SKM-1 (cell line): Measurements from ENCODE around the gene ABHD12.

Experiments used
- DNase-seq: peaks from one replicate; lab custom pipeline; 2025; ENCODE audit not compliant: unreplicated experiment; lab: John Stamatoyannopoulos, UW

Gene ABHD12

DNA sequence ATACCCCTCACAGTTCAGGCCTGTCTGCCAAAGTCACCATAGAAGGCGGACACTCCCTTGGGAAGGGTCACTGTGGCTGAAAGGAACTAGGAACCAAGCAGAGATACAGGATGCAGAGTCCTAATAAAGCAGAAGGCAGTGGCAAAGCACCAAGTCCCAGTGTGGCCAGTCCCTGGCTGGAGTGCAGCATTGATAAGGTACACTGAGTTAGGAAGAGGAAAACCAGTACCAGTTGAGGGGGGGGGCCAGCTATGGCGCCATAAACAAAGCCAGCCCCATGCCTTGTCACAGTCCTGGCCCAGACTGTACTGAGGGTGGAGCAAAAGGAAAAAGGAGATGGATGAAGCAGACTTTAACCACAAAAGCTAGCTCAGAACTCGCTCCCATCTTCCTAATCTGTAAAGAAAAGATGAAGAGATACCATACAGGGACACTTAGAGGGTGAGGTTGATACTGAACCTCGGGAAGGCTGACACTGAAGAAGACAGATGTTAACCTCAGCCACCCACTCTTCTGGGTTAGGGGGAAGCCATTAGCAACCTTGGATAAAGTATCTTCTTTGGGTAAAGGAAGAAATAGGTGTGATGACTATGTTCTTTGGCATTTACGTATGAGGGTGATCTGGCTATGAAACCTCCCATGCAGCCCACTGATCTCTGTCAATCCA, 7.8 kb downstream of the ABHD12 start:
- DNase-seq = no peak

DNA sequence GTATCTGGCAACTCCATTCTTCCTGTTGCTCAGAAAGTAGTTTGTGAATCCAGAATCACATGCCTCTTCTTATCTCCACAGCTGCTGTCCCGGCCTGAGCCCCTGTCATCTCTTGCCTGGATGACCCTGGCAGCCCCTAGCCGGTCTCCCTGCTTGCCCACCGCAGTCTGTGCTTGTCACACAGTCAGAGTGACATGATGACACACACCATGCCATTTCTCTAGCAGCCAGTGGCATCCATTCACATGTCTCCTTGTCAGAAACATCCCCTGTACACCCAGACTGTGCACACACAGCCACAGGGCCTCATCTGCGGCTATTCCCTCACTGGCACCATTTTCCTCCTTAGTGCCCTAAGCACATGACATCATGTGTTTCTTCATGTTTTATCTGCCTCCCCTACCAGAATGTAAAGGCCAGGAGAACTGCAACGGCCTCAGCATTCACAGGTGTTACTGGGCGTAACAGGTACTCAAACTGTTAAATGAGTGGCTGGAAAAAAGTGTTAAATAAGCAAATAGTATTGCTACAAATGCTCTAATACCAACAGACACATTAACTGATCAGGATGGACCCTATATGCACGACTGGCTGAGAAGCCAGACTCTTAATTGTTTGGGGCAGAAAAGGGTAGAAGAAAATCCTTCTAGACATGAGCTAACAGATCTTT, 9.6 kb downstream of the ABHD12 start:
- no peak for DNase-seq

DNA sequence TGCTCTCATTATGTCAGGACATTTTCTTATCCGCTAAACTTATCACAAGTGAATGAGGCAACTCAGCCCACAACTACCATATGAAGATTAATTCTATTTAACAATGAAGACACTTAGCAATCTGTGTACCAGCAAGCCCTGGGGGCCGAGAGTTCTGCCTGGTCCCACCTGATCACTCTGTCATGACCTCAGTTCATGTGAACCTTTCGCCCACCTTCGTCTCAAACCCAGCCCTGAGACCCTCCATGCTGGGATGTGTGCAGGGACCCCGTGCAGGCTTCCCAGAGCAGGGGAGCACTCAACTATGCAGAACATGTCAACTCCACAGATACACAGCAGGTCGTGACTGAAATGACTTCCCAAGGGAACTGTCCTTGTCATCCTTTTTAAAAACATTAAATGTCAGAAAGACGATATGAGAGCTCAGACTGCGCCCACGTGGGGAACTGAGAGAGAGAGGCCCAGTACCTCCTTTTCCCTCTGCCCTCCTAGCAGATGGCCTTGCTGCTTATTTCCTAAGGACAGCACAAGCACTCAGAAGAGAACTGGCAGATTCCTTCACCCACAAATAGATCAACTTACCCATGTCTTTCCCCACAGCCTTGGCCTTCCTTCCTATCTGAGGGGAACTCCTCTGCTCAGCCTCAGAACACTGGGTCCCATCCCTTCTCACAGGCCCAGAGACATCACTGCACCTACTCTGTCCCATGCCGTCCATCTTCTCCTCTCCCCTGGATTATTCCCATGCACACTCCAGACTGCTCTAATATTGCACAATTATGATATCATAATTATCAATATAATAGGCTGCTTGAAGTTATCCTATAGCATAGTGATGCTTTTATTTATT, 11.5 kb downstream of the ABHD12 start:
- DNase-seq = no peak

DNA sequence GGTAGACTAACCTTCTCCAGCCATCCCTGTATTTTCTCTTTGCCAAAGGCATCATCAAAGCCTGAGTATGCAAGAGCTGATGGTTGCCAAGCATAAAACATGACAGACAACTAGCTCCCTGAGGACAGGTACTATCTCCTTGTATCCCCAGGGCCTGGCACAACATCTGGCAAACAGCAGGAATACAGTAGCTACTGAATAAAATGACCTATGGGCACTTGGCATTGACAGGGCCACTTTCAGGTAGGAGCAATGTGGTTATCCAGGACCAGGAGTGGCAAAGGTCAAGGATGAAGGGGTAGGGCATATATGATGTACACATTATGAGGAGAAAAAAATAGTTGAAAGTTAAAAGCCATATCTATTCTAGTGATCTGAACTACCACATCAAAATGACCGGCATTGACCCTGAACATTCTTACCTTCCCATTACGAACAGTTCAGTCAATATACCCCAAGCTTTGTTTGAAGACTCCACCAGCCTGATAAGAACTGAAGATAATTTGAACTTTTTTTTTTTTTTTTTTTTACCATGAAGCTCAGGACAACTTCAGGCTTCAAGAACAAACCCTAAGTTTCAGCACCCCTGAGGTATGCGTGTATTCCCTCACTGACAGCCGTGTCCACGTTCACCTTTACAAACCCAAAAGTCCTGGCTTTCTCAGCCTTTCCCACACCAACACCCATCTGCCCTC, 12.3 kb downstream of the ABHD12 start:
- no peak for DNase-seq

DNA sequence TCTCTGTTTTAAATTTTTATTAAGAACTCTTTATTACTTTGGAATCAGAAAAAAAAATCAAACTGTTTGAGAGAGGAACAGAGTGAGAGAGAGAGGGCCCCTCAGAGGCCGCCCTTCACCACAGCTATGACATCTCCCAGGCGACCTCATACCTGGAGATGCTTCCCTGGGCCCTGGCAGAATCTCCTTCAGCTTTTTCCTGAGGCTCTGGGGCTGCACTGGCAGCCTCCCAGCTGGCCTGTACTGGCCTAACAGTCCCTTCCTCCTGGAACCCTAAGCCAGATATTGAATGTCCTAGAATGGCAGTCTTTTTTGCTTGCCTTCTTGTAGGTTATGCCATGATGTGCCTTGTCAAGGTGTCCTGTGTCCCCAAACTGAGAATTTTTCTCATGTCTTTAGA, 13.7 kb downstream of the ABHD12 start:
- no peak for DNase-seq

DNA sequence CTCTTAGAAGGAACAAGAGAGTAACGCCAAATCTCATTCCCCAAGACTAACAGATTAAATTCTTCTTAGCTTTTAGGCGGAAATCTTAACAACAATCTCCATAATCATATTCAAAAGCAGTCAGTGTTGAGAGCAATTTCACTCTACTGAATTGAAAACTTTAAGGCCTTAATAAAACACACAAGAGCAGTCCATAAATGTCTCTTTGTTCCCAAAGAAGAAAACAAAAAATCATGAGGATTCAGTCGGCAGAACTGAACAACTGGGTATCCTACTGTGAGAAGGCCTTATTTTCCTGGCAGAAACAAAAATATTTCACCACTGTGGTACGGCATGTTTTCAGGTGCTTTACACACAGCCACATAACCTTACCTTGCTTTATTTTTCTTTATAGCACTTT, 14.4 kb downstream of the ABHD12 start:
- DNase-seq = no peak

DNA sequence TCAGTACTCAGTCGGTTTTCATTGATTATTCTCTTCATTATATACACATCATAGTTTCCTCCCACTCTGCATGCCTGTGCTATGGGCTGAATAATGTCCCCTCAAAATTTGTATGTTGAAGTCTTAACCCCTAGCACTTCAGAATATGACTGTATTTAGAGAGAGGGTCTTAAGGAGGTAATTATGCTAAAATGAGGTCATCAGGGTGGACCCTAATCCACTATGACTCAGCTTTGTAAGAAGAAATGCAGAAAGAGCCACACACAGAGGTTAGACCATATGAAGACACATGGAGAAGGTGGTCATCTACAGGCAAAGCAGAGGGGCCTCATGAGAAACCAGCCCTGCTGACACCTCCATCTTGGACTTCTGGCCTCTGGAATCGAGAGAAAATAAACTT, 15.8 kb downstream of the ABHD12 start:
- no peak for DNase-seq

DNA sequence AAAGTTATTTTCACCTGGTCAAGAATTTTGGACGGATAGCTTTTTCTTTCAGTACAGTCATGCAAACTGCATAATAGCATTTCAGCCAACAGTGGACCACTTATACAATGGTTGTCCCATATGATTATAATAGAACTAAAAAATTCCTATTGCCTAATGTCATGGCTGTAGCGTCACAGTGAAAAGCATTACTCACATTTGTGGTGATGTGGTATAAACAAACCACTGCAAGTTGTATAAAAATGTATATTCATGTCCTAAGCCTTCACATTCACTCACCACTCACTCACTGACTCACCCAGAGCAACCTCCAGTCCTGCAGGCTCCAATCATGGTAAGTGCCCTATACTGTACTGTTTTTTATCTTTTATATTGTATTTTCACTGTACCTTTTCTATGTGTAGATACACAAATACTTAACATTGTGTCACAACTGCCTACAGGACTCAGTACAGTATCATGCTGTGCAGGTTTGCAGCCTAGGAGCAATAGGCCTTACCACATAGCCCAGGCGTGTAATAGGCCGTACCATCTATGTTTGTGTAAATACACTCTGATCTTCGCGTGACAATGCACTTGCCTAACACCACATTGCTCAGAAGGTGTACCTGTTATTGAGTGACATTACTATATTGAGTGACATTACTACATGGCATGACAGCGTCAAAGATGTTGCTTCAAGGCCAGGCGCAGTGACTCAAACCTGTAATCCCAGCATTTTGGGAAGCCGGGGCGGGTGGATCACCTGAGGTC, 17.9 kb downstream of the ABHD12 start:
- no peak for DNase-seq

DNA sequence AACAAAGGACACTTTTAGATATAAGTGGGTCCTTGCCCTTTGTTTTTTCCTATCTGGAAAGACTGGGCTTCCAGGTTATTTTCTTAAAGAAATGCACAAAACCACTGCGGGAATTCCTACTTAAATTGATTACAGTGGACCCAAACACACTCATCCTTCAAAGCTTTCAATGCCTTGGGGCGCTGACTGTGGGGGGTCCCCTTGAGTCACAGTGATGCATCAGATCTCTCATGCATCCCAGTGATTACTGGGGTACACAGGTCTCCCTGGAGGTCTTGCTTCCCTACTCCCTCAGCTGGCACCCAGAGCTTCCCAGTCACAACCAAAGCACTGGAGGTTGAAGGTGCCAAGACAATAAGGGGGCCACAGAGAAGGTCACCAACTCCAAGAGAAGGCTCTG, 20.7 kb downstream of the ABHD12 start:
- no peak for DNase-seq

DNA sequence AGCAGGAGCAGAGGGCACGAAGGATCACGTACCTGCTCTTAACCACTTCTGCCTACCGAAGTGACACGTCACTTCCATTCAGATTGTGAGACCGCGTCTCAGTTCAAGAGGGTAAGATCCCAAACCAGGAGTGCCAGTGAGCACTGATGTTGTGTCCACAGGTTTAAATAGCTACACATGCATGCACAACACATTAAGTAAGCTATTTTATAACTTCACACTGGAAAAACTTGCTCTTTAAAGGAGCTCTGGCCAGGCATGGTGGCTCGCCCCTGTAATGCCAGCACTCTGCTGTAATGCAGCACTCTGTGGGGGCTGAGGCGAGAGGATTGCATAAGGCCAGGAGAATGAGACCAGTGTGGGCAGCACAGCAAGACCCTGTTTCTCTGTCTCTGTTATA, 21.1 kb downstream of the ABHD12 start:
- no peak for DNase-seq

DNA sequence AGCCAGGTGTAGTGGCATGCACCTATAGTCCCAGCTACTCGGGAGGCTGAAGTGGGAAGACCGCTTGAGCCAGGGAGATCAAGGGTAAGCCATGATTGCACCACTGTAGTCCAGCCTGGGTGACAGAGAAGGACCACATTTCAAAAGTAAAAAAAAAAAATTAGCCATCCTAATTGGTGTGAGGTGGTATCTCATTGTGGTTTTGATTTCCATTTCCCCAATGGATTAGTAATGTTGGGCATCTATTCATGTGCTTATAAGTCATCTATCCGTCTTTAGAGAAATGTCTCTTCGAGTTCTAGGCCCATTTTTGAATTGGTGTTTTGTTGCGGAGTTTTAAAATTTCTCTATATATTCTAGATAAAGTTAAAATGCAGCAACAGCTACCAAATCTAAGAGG, 21.7 kb downstream of the ABHD12 start:
- DNase-seq = no peak

DNA sequence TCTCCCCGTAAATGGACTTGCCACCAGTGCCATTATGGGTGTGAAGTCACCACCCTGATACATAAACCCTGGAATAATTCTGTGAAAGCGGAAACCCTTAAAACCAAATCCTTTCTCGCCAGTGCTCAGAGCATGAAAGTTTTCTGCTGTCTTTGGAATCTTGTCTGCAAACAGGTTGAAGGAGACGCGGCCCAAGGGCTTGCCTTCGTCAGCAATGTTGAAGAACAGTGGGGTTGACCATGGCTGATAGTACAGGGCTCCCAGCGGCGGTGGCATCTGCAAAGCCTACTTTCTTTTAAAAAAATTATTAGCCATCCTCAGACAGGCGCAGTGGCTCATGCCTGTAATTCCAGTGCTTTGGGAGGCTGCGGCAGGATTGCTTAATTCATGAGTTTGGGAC, 22.1 kb downstream of the ABHD12 start:
- no peak for DNase-seq

DNA sequence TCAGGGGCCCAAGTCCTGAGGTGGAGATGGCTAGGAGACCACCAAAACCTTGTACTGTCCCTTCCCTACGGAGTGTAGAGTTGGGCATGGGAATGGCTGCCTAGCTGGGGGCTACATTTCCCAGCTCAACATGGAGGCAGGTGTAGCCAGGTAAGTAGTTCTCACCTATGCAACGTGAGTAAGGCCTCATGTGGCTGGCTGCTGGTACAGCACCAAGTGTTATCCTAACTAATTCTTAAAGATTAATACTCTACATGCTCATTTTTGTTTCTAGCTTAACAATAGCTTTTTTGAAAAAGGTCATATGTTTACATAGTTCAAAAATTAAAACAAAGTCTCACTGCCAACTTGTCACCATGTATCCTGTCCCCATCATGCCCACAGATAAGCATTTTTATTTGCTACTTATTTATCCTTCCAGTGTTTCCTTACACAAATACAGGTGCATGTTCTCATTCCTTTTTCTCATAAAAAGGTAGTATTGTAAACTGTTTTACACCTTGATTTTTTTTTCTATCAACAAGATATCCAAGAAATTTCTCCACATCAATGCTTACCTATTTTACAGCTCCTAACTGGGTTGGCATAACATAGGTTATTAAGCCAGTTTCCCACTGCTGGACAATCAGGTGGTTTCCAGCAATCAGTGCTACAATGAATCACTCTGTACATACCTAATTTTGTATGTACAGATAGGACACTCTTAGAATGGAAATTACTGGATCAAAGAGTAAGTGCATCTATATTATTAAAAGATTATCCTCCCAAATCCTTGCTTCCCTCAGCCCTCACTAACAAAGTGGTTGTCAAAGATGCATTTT, 25.5 kb downstream of the ABHD12 start:
- no peak for DNase-seq

DNA sequence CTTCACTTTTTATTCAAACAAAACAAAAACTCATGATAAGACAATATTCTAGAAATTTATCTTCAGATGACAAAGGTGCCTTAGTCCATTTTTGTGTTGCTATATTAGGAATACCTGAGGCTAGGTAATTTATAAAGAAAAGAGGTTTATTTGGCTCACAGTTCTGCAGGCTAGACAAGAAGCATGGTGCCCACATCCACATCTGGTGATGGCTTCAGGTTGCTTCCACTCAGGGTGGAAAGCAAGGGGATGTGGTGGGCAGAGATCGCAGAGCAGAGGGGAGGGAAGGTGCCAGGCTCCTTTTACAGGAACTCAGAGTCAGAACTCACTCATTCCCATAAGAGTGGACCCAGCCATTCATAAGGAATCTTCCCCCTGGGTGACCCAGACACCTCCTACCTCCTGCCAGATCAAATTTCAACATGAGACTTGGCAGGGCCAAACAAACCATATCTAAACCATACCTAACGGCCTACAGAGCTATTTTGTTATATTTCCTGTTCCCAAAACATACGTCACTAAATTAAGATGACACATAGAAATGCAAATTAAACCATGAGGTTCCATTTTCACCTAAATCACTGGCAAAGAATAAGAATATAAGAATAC, 26.4 kb downstream of the ABHD12 start:
- DNase-seq = no peak

DNA sequence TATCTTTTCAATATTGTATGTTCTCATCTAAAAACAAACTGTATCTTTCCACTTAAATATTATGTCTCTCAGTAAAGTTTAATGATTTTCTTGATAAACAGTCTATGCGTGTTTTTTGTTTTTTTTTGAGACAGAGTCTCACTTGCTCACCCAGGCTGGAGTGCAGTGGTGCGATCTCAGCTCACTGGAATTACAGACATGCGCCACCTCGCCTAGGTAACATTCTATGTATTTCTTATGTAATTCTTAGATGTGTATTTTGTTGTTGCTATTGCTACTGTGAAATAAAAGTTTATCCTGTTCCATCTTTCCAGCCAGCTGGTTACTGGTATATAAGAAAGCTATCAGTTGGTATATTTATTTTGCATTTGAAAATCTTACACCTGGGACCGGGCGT, 29.4 kb downstream of the ABHD12 start:
- no peak for DNase-seq

DNA sequence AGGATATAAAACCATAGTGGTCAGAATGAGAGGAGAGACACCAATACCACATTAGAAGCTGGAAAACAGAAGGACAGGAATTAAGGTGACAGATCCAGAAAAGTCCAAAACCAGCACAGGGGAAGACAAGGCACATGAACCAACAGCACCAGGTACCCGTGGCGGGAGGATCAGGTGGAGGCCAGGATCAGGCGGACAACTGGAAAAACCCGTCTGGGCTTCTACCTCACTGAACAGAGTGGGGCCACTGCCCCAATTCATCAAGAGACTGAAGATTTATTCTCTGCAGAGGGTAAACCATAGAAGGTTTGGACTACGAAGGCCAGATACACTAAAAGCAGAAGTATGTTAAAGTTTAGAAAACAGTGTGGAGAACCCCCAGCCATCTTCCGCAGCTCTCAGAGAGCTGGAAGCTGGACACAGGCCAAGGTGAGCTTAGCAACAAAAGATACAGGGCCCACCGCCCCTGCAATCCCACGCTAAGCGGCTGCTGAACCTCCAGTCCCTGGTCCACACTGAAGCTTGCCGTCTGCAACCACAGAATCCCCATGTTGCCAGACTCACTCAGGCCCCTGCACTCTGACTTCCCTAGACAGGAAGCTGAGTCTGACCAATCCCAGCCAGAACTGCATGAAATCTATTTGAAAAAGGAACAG, 29.9 kb downstream of the ABHD12 start:
- peak; percentile 24 for DNase-seq

DNA sequence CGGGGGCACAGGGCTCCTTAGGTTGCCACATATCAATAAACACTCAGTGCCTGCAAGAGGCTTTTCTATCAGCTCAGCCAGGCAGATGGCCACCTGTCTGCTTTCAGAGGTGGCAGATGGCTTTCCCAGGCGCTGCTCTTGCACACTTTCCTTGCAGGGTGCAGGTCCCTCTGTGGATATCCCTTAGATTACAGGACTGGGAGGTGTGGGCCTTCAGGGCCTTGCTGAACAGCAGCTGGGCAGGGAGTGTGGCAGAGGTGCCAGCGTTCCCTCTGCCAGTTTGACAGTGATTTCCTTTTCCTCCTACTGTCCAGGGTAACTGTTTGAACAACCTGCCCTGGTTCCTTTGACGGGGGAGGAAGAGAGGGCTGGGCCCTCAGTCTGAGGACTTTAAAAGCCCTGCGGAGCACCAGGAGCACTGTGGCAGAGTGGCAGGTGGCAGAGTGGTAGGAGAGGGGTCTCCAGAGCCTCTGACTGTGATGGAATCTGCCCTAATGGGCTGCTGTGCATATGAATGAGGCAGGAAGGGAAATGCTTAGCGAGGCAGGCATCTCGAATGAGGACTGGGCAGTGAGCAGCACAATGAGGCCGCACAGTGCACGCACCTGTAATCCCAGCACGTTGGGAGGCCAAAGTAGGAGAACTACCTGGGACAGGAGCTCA, 34.2 kb downstream of the ABHD12 start:
- no peak for DNase-seq

DNA sequence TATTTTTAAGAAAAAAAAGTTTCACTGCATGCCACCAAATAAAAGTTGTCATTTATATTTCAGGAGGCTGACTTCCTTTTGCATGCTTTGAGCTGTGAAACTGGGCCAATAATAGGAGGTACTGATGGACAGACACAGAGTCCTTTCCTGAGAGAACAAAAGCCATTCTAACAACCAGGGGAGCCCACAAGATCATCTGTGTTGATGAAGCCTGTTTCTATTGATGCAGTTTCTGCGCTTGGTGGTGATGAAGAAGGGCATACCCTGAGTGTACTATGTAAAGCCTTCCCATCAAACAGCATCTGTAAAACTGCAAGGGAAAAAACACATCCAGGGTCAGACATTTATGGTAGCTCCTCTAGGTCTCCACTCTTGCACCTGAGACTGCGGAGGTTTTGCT, 34.8 kb downstream of the ABHD12 start:
- no peak for DNase-seq
